ENCODE measurements around the gene POLRMT. TPM values are rescaled to one million over a fixed set of nuclear protein-coding genes. Genes with fewer than 3 reads are reported as not detected.

Gene POLRMT
- total RNA-seq, 1 donor from 2014 or later, result 45.3 TPM

DNA sequence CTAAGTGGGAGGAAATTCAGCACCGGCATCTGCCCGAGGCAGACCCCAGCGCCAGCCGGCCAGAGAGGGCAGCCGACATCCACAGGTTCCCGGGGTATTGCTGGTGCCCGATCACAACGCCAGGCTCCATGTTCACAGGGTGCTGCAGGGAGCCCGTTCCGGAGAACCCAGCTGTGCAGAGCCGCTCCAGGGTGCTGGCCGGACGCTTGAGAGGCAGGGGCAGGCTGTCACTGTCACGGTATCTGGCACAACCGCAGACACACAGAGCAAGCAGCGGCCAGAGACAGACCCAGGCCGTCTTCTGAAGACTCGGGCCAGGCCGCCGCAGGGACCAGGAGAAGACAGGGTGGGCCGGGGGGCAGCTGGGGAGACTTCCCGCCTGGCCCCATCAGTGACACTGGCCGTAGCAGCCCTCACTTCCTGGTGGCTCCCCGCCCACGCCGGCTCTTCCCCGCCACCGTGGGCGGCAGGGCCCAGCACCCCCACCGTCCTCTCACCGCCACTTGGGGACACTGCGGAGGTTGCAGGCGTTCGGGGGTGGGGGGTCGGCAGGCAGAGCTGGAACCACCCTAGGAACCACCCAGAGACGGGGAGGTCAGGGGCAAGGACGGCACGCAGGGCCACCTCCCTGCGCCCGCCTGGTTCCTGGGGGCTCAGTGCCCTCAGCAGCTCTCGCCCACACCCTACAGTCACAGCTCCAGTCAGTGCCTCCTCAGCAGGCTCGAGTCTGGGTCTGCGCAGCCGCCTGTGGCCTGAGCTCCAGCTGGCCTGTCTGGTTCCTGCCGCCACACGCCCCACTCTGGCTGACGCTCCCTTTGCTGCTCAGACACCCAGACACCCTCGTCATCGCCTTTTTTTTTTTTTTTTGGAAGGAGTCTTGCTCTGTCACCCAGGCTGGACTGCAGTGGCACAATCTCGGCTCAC lies 25.8 kb upstream of the POLRMT start:
- H3K27me3 ChIP-seq (ENCODE audit: insufficient read depth, low read length), result no peaks in the 10 kb centered on the region
- H3K9ac ChIP-seq (ENCODE audit: low read length), result no peak overlapping the region
- Mint-ChIP-seq H3K9me3 (ENCODE audit: unreplicated experiment) (no peaks in the 10 kb centered on the region), H3K4me1 (ENCODE audit: low read depth, unreplicated experiment) (peaks cover 10% of the 10 kb centered on the region), H3K27ac (ENCODE audit: unreplicated experiment) (peak overlapping the region; percentile 36), H3K4me3 (ENCODE audit: unreplicated experiment) (no peak overlapping the region), H3K27me3 (ENCODE audit: low read depth, unreplicated experiment) (no peaks in the 10 kb centered on the region), H3K36me3 (ENCODE audit: low read depth, unreplicated experiment) (no peaks in the 10 kb centered on the region)
- H3K4me3 ChIP-seq (ENCODE audit: insufficient read depth, low read depth, low read length), result no peak overlapping the region
- no peaks in the 10 kb centered on the region for H3K9me3 ChIP-seq (ENCODE audit: insufficient read depth, low read depth, low read length)
- H3K4me2 ChIP-seq (ENCODE audit: low read length), result no peak overlapping the region
- H3K27ac ChIP-seq (ENCODE audit: low read depth, low read length), result no peak overlapping the region
- peaks cover 30% of the 10 kb centered on the region for H3K4me1 ChIP-seq (ENCODE audit: insufficient read depth, low read length)
- H3K79me2 ChIP-seq (ENCODE audit: insufficient read depth, low read length), result peaks cover 90% of the 10 kb centered on the region
- peaks cover 75% of the 10 kb centered on the region for H4K20me1 ChIP-seq (ENCODE audit: insufficient read depth, low read length)
- TF ChIP-seq, protein P1, sequence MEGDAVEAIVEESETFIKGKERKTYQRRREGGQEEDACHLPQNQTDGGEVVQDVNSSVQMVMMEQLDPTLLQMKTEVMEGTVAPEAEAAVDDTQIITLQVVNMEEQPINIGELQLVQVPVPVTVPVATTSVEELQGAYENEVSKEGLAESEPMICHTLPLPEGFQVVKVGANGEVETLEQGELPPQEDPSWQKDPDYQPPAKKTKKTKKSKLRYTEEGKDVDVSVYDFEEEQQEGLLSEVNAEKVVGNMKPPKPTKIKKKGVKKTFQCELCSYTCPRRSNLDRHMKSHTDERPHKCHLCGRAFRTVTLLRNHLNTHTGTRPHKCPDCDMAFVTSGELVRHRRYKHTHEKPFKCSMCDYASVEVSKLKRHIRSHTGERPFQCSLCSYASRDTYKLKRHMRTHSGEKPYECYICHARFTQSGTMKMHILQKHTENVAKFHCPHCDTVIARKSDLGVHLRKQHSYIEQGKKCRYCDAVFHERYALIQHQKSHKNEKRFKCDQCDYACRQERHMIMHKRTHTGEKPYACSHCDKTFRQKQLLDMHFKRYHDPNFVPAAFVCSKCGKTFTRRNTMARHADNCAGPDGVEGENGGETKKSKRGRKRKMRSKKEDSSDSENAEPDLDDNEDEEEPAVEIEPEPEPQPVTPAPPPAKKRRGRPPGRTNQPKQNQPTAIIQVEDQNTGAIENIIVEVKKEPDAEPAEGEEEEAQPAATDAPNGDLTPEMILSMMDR (IDR thresholded peaks at IDR 0.05; ENCODE audit: insufficient read depth, low read depth, low read length), result no peak
- TF ChIP-seq EZH2 (IDR thresholded peaks at IDR 0.05; ENCODE audit: insufficient read depth, low read length), result no peak
- peaks cover 2% of the 10 kb centered on the region for H3K36me3 ChIP-seq (ENCODE audit: insufficient read depth, low read length)
- no peak for FAIRE-seq
- DNase-seq (ENCODE audit: low read depth), result peak; percentile 53
- no peak overlapping the region for H2AFZ ChIP-seq (ENCODE audit: low read depth, low read length)

GRCh38 chr19:658059-658839 lies 24.9 kb upstream of the POLRMT start:
- FAIRE-seq (no peak), DNase-seq (ENCODE audit: low read depth) (no peak)
- Mint-ChIP-seq H3K4me1 (ENCODE audit: low read depth, unreplicated experiment) (peaks cover 10% of the 10 kb centered on the region), H3K27me3 (ENCODE audit: low read depth, unreplicated experiment) (no peaks in the 10 kb centered on the region), H3K4me3 (ENCODE audit: unreplicated experiment) (no peak overlapping the region), H3K36me3 (ENCODE audit: low read depth, unreplicated experiment) (no peaks in the 10 kb centered on the region), H3K9me3 (ENCODE audit: unreplicated experiment) (no peaks in the 10 kb centered on the region), H3K27ac (ENCODE audit: unreplicated experiment) (no peak overlapping the region)
- H3K4me1 ChIP-seq (ENCODE audit: insufficient read depth, low read length), result peaks cover 24% of the 10 kb centered on the region
- peaks cover 96% of the 10 kb centered on the region for H3K79me2 ChIP-seq (ENCODE audit: insufficient read depth, low read length)
- H3K9ac ChIP-seq (ENCODE audit: low read length), result no peak overlapping the region
- H2AFZ ChIP-seq (ENCODE audit: low read depth, low read length), result no peak overlapping the region
- H3K4me2 ChIP-seq (ENCODE audit: low read length), result no peak overlapping the region
- TF ChIP-seq EZH2 (IDR thresholded peaks at IDR 0.05; ENCODE audit: insufficient read depth, low read length), result no peak
- TF ChIP-seq, protein P1 (IDR thresholded peaks at IDR 0.05; ENCODE audit: insufficient read depth, low read depth, low read length), result no peak
- peaks cover 4% of the 10 kb centered on the region for H3K36me3 ChIP-seq (ENCODE audit: insufficient read depth, low read length)
- no peak overlapping the region for H3K27ac ChIP-seq (ENCODE audit: low read depth, low read length)
- no peak overlapping the region for H3K4me3 ChIP-seq (ENCODE audit: insufficient read depth, low read depth, low read length)
- peaks cover 85% of the 10 kb centered on the region for H4K20me1 ChIP-seq (ENCODE audit: insufficient read depth, low read length)
- no peaks in the 10 kb centered on the region for H3K9me3 ChIP-seq (ENCODE audit: insufficient read depth, low read depth, low read length)
- H3K27me3 ChIP-seq (ENCODE audit: insufficient read depth, low read length), result no peaks in the 10 kb centered on the region

Data from astrocyte (in vitro differentiated cells and primary cell).